RPMI7951 (cell line): Measurements from ENCODE around the gene MRPL27. TPM values are rescaled to one million over a fixed set of nuclear protein-coding genes. Genes with fewer than 3 reads are reported as not detected.
"Not testable (repeated sequence)": the region's sequence is repeated elsewhere in the genome, so short reads cannot be mapped to it uniquely, and the experiment has no call there.

Source experiments
- DNase-seq: peaks from one replicate; pipeline ENCODE4 v3.0.0-alpha.2; 2012; ENCODE audit warnings: low read depth
- total RNA-seq: library from RNA; depleted of rRNA; stranded (reverse); fragments of >200 nt; shearing (Covaris generic); gene quantifications from 2 replicates; pipeline ENCODE4 v1.2.3, GENCODE V29; 2014; rRNA removed

MRPL27 gene
- total RNA-seq: 75.2 and 120 TPM in 2 replicates

- peak; percentile 84 for DNase-seq
Observed at GRCh38 chr17:50372758-50373556, at the start of gene MRPL27, which contains the start of gene EME1. MRPL27 (minus strand) TSS chr17:50373184; CDS start chr17:50373170, 14 bp downstream. EME1 (plus strand) TSS chr17:50373229; CDS start chr17:50375209, 1,980 bp downstream.

GRCh38 chr17:50422738-50423137 lies 49.8 kb upstream of the MRPL27 start:
- no peak for DNase-seq

- DNase-seq: peak; percentile 22
Observed at GRCh38 chr17:50421308-50422051, 48.5 kb upstream of the MRPL27 start.

GRCh38 chr17:50420419-50421112 lies 47.6 kb upstream of the MRPL27 start:
- DNase-seq: peak; percentile 9

GRCh38 chr17:50419577-50419976 lies 46.6 kb upstream of the MRPL27 start:
- DNase-seq: not testable (repeated sequence)

GRCh38 chr17:50414808-50415207 lies 41.8 kb upstream of the MRPL27 start:
- no peak for DNase-seq

GRCh38 chr17:50412188-50412732 lies 39.3 kb upstream of the MRPL27 start:
- no peak for DNase-seq

GRCh38 chr17:50407921-50408320 lies 34.9 kb upstream of the MRPL27 start:
- no peak for DNase-seq

GRCh38 chr17:50406578-50406977 lies 33.6 kb upstream of the MRPL27 start:
- DNase-seq: no peak

GRCh38 chr17:50405351-50405750 lies 32.4 kb upstream of the MRPL27 start:
- not testable (repeated sequence) for DNase-seq

GRCh38 chr17:50399591-50399990 lies 26.6 kb upstream of the MRPL27 start:
- not testable (repeated sequence) for DNase-seq

- DNase-seq: not testable (repeated sequence)
Observed at GRCh38 chr17:50398672-50399071, 25.7 kb upstream of the MRPL27 start.

GRCh38 chr17:50397919-50398285 lies 24.9 kb upstream of the MRPL27 start:
- no peak for DNase-seq

- DNase-seq: peak; percentile 79
Observed at GRCh38 chr17:50397111-50397918, 24.3 kb upstream of the MRPL27 start, which contains the start of gene LRRC59. LRRC59 (minus strand) TSS chr17:50397523; CDS start chr17:50397317, 206 bp downstream.

GRCh38 chr17:50396261-50397110 lies 23.5 kb upstream of the MRPL27 start:
- DNase-seq: peak; percentile 44

- no peak for DNase-seq
Observed at GRCh38 chr17:50394711-50395110, 21.7 kb upstream of the MRPL27 start.

GRCh38 chr17:50393700-50394099 lies 20.7 kb upstream of the MRPL27 start:
- no peak for DNase-seq

GRCh38 chr17:50392621-50393020 lies 19.6 kb upstream of the MRPL27 start:
- DNase-seq: no peak

GRCh38 chr17:50389534-50389933 lies 16.6 kb upstream of the MRPL27 start:
- no peak for DNase-seq

GRCh38 chr17:50388728-50389127 lies 15.7 kb upstream of the MRPL27 start:
- DNase-seq: no peak
